Measurements from ENCODE around the gene PDCL3.

The PDCL3 gene

GRCh38 chr2:100563407-100564247, 834 bp downstream of the PDCL3 start:
- DNase-seq: no peak

- DNase-seq: no peak
These were observed 6.2 kb downstream of the PDCL3 start for GRCh38 chr2:100568989-100569388.

DNA sequence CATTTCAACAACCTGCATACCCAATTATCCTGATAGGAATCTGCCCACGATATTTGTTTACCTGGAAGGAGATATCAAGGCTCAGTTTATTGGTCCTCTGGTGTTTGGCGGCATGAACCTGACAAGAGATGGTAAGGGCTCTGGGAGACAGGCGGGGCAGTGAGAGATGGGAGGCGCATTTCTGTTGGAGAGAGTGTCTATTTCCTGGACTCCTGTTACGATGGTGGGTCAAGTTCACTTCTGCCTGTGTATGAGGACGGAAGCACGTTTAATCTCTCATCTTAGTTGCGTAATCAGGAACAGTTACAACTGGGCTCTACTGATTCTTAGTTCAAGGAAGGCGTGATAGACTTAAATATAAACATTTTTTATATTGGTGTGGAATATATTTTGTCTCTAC, 8.9 kb downstream of the PDCL3 start:
- no peak for DNase-seq

GRCh38 chr2:100577777-100578176, 15.0 kb downstream of the PDCL3 start:
- DNase-seq: no peak

DNA sequence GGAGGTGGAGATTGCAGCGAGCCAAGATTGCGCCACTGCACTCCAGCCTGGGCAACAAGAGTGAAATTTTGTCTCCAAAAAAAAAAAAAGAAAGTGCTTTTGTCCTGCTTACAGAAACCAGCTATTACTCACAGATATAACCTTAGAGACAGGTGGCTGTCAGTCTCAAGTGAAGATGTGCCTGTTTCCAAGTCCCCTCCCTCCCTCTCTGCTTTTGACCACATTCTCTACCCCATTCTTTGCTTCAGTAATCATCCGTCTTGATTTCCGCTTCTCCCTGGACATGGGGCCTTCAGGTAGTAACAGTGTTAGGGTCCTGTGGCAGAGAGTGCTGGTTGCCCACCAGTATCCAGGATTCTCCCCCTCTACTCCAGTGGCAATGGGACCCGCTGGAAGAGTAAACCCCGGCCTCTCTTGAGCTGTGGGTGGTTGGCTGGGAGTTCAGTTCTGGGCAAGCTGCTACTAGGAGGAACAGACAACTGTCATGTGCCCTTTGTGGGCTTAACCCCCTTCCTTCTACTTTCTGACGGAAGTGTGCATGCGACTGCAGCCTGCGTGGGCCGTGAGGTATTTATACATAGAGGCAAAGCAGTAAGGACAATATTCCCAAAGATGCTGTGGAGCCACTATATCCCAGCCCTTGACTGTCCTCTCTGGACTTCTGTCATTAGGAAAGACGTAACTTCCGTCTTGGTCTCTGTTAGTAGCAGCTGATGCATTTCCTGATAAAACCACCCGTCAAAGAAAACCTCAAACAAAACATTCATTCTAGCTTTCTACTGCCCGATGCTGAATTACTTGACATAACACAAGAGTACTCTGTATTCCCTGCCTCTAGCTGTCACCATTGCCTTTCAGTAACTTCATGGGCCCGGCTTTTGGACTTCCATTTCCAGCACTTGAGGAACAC, 17.8 kb downstream of the PDCL3 start:
- DNase-seq: no peak

DNA sequence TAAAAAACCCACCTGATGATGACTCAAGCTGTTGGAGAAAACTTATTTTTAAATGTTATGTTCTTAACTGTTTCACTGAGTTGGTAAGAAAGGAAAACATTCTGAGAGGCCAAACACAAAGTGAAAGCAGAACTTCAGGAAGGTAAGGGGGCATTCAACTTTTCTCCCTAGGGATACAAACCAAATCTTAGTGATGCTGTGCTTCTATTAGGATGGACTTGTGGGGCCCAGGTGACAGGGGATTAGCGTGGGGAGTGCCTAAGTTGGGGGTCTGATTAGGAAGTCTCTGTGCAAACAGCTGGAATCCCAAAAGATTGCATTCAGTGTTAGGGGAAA, 18.5 kb downstream of the PDCL3 start:
- no peak for DNase-seq

GRCh38 chr2:100584816-100585215, 22.0 kb downstream of the PDCL3 start:
- DNase-seq: no peak

GRCh38 chr2:100588071-100588786, 25.4 kb downstream of the PDCL3 start:
- no peak for DNase-seq

DNA sequence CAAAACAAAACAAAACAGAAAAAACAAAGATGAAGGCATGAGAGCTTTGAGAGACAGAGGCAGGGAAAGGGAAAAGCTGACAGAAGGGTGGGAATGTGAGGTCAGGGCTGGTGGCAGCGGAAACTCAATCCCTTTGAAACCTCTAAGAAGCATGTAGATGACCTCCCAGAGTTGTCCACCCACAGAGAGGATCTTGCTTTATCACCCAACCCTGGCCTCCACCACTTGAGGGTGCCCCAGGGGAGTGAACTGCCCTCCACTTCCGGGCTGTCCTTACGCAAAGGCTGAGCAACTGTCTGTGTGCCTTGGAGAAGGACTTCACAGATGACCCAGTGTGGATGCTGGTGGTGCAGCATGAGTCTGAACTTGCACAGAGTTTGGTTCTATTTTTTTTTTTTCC, 26.7 kb downstream of the PDCL3 start:
- no peak for DNase-seq

- DNase-seq: no peak
These were observed 29.4 kb downstream of the PDCL3 start for GRCh38 chr2:100592226-100592625.

DNA sequence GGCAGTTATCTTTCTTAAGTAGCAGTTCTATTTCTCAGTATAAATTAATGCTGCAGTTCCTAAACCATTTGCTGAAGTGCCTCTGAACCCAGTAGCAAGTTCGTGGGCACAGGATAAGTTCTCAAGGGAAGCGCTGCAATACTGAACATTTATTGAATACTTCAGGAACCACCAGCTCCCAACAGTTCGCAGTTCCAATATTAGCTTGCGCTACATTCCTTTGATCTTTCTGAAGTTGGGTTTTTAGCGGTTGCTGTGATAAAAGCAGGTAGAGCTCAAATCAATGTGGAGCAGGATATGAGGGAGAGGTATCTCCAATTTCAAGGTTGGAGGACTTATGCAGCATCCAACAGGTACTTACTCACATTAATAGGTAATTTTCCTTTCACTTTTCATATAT, 33.7 kb downstream of the PDCL3 start:
- DNase-seq: no peak

DNA sequence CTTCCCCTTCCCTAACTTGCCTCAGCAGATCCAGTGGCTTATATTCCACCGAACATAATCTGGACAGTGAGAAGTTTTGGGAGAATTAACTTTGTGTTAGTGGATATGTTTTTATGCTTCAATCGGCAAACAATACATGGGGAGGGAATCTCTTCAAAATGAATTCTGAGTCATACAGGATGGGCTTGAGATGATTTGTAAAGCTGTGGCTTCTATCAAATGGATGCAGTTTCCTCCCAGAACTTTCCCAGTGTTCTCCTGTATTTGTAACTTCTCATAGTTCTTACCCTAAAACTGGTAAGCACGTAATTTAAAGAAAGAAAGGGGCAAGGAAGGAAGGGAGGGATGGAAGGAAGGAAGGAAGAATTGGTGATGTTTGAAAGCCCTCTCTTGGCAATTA, 36.8 kb downstream of the PDCL3 start:
- no peak for DNase-seq

DNA sequence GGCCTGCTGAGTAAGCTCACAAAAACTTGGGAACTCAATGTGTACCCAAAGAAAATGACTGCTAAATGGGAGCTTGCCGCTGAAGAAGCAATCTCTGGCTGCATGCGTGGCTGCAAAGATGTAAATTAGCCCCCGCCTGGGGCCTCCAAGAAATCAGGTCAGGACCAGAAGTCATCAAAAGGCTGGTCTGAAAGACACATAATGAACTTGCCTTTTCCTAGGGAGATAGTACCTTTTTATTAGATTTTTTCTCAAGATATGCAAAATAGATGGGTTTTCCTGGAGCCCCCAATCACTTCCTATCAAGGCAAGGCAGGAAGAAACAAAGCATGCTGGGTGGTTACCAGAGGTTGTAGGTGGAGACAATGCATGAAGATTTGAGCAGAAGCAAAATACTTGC, 38.9 kb downstream of the PDCL3 start:
- DNase-seq: no peak

DNA sequence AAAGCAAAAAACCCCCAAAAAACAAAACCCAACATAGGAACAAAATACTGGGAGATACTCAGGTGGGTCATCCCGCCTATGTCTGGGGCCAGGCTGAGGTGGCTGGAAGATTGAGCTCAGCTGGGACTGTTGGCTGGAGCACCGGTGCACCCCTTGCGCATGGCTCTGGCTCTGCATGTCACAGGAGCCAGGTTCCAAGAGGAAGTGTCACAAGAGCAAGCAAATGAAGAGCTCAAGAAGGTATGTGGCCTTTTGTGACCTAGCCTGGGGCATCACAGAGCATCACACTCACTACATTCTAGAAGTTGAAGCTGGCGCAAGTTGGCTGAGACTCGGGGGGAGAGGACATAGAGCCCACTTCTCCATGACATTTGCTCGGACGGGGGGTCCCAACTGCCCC, 40.6 kb downstream of the PDCL3 start:
- no peak for DNase-seq

GRCh38 chr2:100603948-100604633, 41.3 kb downstream of the PDCL3 start:
- no peak for DNase-seq

DNA sequence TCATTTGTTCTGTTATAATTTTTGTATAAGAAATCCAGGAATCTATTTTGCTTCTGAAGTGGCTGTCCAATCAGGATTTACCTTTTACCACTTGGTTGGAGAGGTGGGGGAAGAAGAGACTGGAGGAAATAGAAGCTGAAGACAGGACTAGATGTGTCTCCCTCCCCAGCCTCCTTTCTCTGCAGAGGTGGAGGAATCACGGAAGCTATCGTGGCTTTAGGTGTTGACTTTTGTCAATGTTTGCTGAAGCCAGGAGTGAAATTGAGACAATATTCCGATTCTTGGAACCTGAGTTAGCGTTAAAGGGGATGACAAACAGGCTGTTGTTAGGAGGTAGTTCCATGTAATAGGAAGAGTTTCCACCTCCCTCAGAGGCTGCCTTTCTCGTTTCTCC, 43.5 kb downstream of the PDCL3 start:
- DNase-seq: no peak

DNA sequence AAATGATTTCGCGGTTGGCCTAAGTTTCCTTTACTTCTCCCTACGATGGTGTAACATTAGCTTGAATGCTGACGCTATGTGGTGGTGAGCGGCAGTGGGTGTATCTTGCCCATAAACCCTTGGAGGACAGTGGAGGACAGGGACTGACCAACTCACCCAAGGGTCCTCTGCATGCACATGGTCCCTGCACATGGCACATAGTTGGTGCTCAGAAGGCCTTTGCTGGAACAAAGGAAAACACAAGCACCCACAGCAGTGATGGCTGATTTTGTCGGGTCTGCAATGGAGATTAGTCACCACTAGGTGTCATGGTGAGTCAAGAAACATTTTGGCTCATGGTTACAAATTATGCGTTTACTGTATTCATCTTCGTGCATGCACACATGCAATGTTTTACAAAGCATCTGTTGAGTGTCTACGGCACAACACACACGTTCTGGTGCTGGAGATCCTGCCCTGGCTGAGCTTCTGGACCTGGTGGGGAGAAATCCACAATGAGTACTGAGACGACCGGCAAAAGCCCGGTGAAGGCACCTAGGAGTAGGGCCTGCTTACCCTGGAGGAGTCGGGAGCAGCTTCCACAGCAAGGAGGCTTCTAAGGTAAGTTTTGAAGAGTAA, 44.0 kb downstream of the PDCL3 start:
- DNase-seq: no peak

GRCh38 chr2:100610381-100610831, 47.6 kb downstream of the PDCL3 start:
- peak; percentile 20 for DNase-seq

GRCh38 chr2:100611079-100612029, 48.6 kb downstream of the PDCL3 start:
- DNase-seq: no peak

- DNase-seq: no peak
These were observed 49.7 kb downstream of the PDCL3 start for GRCh38 chr2:100612388-100613000.

DNA sequence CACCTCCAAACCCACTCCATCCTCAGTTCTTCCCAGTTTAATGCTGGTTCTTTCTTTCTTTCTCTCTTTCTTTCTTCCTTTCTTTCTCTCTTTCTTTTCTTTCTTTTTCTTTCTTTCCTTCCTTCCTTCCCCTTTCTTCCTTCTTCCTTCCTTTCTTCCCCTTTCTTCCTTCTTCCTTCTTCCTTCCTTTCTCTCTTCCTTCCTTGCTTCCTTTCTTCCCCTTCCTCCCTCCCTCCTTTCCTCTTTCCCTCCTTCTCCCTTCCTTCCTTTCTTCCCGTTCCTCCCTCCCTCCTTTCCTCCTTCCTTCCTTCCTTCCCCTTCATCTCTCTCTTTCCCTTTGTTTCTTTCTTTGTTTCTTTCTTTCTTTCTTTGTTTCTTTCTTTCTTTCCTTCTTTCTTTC, 50.9 kb downstream of the PDCL3 start:
- no peak for DNase-seq
